K562 (cell line): ENCODE data around the gene LY6G5B. TPM values are rescaled to one million over a fixed set of nuclear protein-coding genes. Genes with fewer than 3 reads are reported as not detected.

ENCODE experiments used
- CBFB ChIP-seq: sonication (generic); formaldehyde crosslinking; IDR thresholded peaks from 2 replicates; pipeline ENCODE4 v1.4.0; 2020; ENCODE audit warnings: mild to moderate bottlenecking, missing genetic modification reagents
- CHD4 ChIP-seq: fragments of 200-600 bp; sonication (generic); IDR thresholded peaks from 3 replicates; pipeline ENCODE4 v1.6.1; 2012; ENCODE audit warnings: low read depth, mild to moderate bottlenecking, mixed read lengths, low read length, inconsistent platforms; ENCODE audit not compliant: insufficient read depth, insufficient replicate concordance, poor library complexity, severe bottlenecking
- SUPT5H ChIP-seq: fragments of 450-650 bp; IDR thresholded peaks from 2 replicates; pipeline ENCODE4 v1.6.1; 2016
- polyA plus RNA-seq, 8 experiments: library from polyadenylated mRNA; depleted of rRNA in 4 of 8; stranded (reverse) in 5 of 8; unstranded in 3 of 8; fragments of >200 nt; fragmentation: Nextera tagmentation in 2 of 8; fragmentation: Illumina TruSeq in 1 of 8; extraction: Ambion mirVana in 2 of 8; extraction: Trizol in 1 of 8; gene quantifications; 2 replicates each; pipeline versions ENCODE4 v1.2.1 to v1.2.3, GENCODE V29; 2011 to 2014; ENCODE audit warnings: inconsistent platforms in 1 of 8, missing spikeins in 1 of 8
- total RNA-seq, 7 experiments: library from RNA; depleted of rRNA in 6 of 7; stranded (reverse); fragments of >200 nt in 6 of 7; fragmentation: Illumina TruSeq in 2 of 7; extraction: Trizol in 2 of 7; gene quantifications; 2 replicates each; pipeline versions ENCODE4 v1.2.1 to v1.2.3, GENCODE V29; 2011 to 2021; ENCODE audit warnings: low replicate concordance in 1 of 7
- TF ChIP-seq, protein P1 (sequence below), 2 experiments: fragments of 450-650 bp; IDR thresholded peaks; 2 replicates each; pipeline ENCODE4 v1.6.1; 2018; ENCODE audit warnings: mild to moderate bottlenecking in 2 of 2, low read depth in 1 of 2; ENCODE audit not compliant: partially characterized antibody in 2 of 2

The LY6G5B gene
- total and polyA plus RNA-seq, 9 of the 15 experiments (the other 6 are each of a cell fraction or from before 2014, with no cell fraction given) = 6.0 to 27.0 (median 7.5) TPM

DNA sequence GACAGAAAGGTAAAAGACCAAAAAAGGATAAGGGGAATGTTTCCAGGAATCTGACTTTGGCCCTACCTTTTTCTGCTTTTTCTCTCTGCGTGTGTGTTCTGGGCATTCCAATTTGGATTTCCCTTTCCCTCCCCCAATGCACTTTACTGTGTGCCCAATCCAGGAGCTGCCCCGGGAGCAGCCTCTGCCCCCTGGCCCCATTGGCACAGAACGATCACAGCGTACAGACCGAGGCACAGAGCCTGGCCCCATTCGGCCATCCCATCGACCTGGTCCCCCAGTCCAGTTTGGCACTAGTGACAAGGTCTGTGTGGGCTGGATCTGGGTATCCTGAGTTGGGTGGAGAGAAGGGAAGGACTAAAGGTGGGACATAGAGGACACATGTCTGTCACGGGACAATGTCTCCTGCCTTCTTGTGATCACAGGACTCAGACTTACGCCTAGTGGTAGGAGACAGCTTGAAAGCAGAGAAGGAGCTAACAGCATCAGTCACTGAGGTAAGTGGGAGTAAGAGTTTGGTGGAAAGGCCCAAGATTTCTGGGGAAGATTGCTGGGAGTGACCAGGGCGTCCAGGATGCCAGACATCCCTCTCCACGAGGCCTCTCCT is 34.7 kb upstream of the LY6G5B start (continued):
- TF ChIP-seq, protein P1, sequence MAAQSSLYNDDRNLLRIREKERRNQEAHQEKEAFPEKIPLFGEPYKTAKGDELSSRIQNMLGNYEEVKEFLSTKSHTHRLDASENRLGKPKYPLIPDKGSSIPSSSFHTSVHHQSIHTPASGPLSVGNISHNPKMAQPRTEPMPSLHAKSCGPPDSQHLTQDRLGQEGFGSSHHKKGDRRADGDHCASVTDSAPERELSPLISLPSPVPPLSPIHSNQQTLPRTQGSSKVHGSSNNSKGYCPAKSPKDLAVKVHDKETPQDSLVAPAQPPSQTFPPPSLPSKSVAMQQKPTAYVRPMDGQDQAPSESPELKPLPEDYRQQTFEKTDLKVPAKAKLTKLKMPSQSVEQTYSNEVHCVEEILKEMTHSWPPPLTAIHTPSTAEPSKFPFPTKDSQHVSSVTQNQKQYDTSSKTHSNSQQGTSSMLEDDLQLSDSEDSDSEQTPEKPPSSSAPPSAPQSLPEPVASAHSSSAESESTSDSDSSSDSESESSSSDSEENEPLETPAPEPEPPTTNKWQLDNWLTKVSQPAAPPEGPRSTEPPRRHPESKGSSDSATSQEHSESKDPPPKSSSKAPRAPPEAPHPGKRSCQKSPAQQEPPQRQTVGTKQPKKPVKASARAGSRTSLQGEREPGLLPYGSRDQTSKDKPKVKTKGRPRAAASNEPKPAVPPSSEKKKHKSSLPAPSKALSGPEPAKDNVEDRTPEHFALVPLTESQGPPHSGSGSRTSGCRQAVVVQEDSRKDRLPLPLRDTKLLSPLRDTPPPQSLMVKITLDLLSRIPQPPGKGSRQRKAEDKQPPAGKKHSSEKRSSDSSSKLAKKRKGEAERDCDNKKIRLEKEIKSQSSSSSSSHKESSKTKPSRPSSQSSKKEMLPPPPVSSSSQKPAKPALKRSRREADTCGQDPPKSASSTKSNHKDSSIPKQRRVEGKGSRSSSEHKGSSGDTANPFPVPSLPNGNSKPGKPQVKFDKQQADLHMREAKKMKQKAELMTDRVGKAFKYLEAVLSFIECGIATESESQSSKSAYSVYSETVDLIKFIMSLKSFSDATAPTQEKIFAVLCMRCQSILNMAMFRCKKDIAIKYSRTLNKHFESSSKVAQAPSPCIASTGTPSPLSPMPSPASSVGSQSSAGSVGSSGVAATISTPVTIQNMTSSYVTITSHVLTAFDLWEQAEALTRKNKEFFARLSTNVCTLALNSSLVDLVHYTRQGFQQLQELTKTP (IDR thresholded peaks at IDR 0.05; ENCODE audit: low read depth in 1 of 2, partially characterized antibody in 2 of 2) = no peak
- TF ChIP-seq CBFB (CRISPR knock-in tag) (0 out of 2 replicates have a peak, but pooled peaks have one; percentile 37), SUPT5H (peak; percentile 38), CHD4 (no peak)
